GM21390 (cell line): Measurements from ENCODE around the gene MCCD1.
"Not testable (repeated sequence)": the region's sequence is repeated elsewhere in the genome, so short reads cannot be mapped to it uniquely, and the experiment has no call there.

Experiments
- ATAC-seq: cut with Tn5 transposase; IDR thresholded peaks from one replicate; pipeline ENCODE4 v1.9.1; 2021; ENCODE audit not compliant: unreplicated experiment

The MCCD1 gene, protein sequence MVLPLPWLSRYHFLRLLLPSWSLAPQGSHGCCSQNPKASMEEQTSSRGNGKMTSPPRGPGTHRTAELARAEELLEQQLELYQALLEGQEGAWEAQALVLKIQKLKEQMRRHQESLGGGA

DNA sequence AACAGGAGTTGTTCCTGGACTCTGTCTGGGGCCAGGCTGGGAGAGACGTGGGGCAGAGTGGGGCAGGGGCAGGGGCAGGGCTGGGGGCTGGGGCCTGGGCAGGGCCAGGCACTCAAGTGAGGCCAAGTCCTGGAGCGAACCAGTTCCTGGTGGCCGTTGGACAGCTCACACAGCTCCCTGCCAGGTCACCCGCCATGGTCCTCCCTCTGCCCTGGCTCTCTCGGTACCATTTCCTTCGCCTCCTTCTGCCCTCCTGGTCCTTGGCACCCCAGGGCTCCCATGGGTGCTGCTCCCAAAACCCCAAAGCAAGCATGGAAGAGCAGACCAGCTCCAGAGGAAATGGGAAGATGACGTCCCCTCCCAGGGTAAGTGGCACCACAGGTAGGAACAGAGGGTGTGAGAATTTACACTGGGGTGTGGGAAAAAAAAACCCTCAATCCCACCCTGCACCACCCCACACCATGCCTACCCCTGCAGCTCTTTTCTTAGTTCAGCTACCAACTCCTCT lies at the start of gene MCCD1:
Gene MCCD1, plus strand, starts transcription at position 142 of the 508 bp plus-strand sequence. Its CDS starts 53 bp downstream, at position 195.
- ATAC-seq = no peak

DNA sequence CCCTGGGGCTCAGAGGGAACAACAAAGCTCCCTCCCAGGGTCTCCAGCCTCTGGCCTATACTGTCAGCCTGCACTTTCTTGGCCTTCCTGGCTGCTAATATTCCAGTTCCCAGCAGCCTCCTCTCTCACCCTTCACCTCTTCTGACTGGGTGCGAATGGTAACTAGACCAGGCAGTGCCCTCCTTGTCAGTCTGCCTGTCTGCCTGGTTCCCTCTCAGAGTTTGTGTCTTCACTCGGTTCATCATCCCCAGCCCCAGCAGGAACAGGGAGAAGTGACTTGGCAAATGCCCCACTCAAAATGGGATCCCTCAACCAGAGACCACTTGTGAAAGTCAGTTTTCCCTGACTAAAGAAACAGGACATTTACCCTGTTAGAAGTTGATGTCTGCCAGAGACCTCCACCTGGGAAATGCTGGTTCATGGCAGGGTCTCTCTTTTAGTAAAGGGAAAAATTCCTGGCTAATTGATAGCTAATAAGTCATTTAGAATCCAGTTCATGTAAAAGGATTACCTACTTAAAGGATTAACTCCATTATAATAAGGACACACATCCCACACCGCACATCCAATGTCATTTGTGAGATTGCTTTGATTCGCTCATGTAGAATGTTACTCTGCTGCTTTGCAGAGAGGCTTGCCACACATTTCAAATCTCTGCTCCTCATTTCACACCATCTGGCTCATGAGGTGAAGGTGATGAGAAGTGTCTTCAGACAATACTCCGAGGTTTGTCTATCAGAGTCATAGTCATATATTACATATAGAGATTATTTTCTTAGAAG lies 49.4 kb upstream of the MCCD1 start:
- ATAC-seq = no peak

DNA sequence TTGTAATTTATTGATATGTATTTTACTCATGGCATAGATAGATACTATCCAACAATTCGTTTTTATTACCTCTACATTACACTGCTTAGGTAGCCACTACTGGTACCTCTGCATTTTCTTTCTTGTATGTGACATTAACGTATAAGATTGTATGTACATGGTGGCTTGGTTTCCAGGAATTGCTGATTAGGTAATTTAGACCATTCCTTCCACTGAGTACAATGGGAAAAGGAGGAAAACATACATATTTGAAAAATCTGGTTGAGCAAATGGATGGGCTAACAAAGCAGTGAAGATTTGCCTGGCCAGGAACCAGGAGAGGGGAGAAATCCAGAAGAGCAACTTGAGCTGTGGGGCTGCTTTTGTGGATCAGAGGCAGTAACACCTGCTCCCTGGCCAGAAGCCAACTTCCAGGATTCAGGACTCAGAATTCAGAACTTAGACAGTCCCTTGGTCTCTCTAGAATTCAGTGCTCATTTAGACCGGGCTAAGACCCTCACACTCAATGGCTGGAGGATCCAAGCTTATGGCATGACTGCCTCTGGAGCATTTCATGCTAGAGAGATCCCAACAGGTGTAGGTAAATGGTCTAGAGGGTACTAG lies 48.7 kb upstream of the MCCD1 start:
- no peak for ATAC-seq

DNA sequence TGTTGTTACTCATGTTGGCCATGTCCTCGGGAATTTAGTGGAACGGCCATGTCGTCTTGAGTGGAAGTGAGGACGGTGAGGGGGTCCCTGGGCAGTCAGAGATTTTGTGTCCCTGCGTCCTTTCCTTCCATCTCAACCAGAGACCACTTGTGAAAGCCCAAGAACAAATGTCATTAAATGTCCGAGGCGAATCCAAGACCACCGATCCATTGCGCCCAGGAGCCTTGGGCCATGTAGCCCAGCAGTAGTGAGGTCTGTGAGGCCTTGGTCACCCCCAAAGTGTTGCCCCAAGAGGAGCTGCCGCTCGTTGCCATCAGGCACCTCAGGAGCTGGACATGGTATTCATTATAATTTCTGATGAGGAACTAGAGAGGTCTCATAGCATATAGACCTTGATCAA lies 48.2 kb upstream of the MCCD1 start:
- no peak for ATAC-seq

DNA sequence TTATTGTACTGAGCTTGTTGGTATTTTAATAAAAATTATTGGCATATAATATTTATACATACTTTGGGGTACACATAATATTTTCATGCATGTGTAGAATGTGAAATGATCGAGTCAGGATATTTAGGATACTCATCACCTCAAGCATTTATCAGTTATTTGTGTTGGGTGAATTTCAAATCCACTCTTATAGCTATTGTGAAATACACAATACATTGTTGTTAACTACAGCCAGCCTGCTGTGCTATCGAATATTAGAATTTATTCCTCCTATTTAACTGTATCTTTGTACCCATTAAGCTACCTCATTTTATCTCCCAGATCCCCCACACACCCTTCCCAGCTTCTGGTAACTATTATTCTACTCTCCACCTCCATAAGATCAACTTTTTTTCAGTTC lies 45.4 kb upstream of the MCCD1 start:
- no peak for ATAC-seq

DNA sequence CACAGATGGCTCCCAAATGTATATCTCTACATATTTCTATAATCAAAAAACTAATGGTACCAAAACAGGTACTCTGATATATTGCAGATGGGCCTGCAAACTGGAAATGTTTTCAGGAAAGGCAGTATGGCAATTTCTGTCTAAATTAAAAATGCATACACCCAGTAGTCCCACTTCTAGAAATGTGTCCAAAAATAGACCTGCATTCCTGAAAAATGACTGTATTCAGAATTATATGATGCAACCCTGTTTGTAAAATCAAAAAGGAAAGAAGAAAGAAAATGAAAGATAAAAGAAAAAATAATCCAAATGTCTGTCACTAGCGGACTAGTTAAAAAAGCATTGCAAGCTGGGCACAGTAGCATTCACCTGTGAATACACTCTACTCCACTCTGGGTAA lies 43.7 kb upstream of the MCCD1 start:
- no peak for ATAC-seq

DNA sequence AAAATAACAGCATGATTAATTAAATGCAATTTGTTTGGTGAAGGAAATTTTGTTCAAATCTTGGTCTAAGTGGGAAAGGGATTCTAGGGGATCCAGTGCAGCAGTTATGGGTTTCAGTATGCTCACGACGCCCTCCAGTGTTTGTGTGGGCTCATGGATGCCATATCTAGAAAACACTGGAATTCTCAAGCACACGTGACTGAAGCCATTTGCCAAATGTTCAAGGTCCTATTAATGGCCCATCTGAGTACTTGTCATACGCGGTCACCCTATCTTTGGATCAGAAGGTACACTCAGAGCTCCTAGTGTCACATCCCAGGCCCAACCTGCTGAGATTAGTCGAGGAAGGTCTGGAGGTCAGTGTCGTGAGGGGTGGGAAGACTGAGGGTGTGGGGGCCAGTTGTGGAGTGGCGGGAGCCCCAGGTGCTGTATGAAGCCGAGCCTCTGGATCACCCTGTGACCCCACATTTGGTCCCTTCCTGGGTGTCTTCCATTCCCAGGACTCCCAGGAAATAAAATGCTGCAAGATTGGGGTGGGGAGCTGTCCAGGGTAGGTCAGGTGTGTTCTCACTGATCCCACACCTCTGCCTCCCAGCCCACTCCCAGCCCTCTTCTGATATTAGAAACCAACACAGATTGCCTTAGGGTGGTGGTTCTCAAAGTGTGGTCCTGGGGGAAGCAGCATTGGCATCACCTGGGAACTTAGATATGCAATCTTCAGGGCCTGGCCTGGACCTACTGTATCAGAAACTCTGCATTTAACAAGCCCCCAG lies 42.5 kb upstream of the MCCD1 start:
- ATAC-seq = not testable (repeated sequence)

DNA sequence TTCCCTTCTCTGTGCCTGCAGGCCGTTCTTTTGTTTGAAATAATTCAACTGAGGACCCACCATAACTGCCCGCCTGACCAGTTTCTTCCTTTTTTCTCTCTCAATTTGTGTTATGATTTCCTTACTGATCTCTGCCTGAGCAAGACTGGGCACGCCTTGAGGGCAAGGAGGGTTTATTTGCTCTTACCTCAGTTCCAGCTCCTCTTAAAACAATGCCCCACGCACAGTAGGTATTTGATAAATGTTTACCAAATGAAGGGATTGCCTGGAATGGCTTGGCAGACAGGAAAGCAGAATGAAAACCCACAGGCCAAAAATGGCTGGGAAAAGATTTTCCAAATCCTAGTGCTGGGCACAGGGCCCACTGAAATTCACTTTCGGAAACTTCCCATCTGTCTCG lies 41.1 kb upstream of the MCCD1 start:
- not testable (repeated sequence) for ATAC-seq

DNA sequence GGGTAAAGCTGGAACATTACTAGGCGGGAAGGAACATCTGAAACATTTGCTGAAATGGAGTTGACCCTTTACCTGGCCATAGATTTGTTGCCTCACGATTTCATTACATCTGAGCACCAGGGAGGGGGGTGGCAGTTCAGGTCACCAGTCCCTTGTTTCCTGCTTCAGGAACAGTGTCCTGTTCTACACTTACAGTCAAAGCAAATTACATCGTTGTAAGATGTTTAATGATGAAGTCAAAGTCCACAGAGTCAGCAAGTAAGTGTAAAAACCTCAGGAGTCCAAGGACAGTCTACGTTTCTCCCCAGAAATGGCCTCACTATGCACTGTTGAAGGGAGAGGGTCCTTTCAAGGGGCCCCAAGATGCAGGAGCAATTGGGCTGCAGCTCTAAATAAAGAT lies 39.7 kb upstream of the MCCD1 start:
- no peak for ATAC-seq

DNA sequence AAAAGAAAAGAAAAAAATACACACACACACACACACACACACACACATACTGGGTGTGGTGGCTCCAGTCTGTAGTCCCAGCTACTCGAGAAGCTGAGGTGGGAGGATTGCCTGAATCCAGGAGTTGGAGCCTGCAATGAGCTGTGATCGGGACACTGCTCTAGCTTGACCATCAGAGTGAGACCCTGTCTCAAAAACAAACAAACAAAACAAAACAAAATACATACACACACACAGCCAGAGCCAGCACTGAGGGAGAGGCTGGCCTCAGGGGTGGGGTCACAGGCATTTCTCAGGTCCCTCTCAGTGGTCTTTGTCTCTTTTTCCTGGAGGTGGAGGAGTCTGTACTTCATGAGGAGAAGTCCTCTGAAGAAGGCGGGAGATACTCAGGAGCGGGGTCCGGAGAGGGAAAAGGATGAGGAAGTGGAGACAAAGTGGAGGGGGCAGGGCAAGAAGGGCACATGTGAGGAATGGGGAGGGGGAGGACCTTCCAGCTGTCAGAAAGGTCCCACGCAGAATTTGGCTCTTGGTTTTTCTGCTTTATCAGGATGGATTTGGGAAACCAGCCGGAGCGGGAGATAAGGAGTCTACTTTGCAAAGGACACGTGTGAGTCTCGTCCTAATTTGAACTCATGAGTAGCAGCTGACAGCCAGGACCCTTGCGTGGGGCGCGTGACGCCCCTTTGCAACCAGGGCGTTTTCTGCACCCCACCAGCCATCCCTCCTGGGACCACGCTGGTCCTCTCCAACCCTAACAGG lies 38.5 kb upstream of the MCCD1 start:
- ATAC-seq = no peak

DNA sequence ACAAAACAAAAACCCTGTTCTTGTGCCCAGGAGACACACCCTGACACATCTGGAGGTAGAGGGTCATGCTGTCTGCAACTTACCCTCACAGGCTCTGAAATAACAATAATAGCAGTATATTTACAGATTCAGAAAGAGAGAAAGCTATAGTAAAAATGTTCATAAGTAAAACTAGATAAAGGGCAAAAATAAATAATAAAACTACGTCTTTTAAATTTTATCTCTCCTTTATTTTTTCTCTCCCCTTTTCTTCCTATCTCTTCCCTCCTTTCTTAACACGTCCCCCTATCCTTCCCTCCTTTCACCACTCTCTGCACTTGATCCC lies 35.2 kb upstream of the MCCD1 start:
- not testable (repeated sequence) for ATAC-seq

DNA sequence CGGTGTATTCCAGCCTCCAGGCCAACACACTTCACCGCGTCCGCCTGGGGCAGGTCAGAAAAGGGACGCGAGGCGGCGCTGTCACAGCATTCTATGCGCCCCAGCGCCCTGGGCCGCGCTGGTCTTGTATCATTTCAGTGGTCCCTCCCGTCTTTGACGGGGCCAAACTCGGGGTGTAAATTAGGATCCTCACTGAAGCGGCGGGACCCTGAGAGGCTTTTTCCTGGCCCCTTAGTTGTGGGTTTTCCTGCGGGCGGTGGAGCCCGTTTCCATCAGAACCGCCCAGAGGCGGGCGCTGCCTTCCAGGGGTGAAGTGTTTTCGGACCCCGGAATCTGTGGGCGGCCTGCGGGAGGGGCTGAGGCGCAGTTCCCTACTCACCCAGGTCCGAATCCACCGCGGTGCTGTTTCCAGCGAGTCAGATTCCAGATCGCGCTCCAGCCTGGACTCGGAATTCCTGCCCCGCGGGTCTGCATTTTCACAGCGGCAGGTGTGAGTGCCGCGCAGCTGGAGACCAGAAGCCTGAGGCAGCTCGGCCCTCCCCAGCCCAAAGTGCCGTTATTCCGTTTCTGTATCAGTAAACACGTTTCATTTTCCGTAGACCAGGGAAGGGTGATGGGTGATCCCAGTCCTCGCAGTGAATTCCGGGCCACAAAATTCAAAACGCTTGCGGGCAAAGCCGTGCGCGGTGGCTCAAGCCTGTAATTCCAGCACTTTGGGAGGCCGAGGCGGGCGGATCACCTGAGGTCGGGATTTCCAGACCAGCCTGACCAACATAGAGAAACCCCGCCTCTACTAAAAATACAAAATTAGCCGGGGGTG lies 34.7 kb upstream of the MCCD1 start:
- no peak for ATAC-seq

DNA sequence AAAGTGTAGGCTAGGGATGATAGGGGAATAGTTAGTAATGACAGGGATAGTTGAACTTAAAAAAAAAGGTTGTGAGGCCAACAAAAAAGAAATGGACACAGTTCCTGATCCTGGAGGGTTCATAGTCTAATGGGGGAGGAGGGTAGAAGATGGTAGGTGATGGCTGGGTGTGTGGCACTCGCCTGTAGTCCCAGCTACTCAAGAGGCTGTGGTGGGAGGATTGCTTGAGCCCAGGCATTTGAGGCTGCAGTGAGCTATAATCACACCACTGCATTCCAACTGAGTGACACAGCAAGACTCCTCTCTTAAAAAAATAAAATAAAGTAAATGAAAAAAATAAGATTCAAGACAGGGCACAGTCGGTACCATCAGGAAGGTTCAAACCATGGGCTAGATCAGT lies 33.2 kb upstream of the MCCD1 start:
- no peak for ATAC-seq

DNA sequence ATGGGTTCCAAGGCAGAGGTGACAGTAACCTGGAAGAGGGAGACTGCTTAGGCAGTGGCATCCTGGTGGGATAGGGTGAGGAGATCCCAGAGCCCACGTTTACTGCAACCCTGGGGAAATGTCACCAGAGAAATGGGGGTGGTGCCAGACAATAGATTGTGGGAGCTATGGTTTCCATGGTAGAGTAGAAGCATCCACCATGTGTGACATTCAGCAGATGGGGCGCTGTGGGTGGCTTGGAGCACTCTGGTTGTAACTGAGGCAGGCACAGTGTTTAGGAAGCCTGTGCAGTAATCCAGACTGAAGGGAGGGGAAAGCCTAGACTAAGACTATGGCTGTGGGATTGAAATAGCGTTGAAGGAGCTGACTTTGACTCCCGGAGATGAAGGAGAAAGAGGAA lies 31.9 kb upstream of the MCCD1 start:
- not testable (repeated sequence) for ATAC-seq

DNA sequence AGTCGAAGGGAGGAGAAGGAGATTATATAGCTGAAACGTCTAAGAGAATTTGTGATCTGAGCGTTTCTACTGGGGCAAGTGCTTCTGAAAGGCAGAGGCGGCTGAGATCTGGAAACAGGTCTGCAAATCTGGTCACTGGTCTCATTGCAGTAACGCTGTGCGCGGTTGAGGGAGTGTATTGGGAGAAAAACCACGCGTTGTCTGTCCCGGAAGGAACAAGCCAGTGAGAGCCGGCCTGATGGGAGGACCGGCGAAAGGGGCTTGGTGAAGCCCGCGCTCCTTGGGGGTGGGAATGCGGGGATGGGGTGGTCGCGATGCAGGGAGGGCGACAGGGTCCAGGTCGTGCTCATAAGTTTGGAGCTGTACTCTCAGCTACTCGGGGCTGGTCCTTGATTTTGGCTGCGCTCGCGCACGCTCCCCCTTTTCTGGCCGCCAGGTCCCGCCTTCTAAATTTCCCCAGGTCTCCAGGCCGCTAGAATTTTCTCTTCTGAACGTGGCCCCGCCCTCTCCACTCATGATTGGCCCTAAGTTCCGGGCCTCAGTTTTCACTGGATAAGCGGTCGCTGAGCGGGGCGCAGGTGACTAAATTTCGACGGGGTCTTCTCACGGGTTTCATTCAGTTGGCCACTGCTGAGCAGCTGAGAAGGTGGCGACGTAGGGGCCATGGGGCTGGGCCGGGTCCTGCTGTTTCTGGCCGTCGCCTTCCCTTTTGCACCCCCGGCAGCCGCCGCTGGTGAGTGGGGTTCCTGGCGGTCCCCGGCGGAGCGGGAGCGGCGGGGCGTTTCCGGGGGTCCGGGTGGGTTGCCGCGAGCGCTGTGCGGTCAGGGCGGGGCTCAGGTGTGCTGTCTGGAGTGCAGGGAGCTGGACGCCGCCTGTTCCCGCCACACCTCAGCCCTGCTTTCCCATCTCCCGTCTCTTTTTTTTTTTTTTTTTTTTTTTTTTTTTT lies 31.0 kb upstream of the MCCD1 start, which contains the start of gene MICB:
Gene MICB, plus strand, starts transcription at position 615 of the 946 bp plus-strand sequence. Its CDS starts 49 bp downstream, at position 664.
- ATAC-seq = peak; percentile 44

DNA sequence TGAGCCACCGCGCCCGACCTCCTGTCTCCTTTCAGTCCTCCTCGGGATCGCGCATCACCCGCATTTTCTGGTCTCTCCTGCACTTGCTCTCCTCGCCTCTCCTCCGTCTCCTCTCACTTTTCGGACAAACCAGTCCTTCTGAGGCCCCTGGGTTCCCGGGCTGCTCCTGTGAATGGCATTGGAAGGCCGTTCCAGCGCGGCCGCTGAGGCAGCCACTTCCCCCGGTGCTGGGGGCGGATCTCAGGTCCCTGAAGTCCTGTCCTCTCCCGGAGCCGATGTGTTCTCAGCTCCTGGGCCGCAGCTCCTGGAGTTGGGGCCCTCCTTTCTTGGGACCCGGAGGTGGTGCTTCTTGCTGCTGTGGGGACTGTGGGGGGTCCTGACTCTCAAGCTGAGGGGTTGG lies 30.0 kb upstream of the MCCD1 start:
- no peak for ATAC-seq

DNA sequence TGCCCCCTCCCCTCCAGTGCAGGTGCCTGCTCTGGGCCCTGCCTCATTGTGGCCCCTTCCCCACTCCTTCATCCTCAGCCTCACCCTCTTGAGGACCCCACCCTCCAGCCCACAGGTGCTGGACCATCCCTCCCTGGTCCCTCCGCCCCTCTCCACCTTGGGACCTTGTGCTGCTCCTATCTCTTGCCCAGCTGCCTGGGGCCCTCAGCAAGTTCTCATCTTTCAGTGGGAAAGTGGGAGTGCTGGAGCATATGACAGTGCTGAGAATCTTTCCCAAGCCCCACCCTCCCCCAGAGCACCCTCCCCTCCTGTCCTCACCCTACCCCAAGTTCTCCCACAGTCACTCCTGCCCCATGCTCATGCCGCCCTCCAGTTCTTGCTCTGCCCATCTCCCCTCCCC lies 29.1 kb upstream of the MCCD1 start:
- not testable (repeated sequence) for ATAC-seq

DNA sequence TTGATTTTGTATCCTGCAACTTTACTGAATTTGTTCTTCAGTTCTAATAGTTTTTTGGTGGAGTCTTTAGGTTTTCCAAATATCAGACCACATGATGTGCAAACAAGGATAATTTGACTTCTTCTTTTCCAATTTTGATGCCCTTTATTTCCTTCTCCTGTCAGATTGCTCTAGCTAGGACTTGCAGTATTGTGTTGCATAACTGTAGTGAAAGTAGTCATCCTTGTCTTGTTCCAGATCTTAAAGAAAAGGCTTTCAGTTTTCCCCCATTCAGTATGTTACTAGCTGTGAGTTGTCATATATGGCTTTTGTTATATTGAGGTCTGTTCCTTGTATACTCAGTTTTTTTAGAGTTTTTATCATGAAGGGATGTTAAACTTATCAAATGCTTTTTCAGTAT lies 26.2 kb upstream of the MCCD1 start:
- ATAC-seq = no peak

DNA sequence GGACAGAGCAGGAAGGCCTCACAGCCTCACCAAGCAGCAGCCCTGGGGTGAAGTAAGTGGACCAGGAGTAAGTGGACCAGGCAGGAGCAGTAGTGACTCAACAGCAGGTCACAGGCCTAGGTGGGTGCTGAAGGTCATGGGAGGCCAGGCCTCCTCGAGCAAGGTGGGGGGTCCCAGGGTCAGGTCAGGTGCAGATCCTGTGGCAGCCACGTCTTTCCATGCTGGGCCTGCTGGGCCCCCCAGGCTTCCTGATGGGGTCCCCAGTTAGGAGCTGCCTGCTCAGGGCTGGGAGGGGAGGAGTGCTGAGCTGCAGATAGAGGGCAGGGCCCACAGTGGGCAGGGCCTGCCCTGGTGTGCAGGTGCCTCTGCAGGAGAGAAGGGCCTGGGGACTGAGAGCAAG lies 19.7 kb upstream of the MCCD1 start:
- ATAC-seq = not testable (repeated sequence)
